ENCODE results near the gene SCN9A. TPM values are rescaled to one million over a fixed set of nuclear protein-coding genes. Genes with fewer than 3 reads are reported as not detected.

Gene SCN9A
- total RNA-seq, 1 experiment from 2014 or later, result 0.07 TPM

- CTCF ChIA-PET, result no interaction called here
- Histone ChIP-seq H3K9me3 (ENCODE audit: control insufficient read depth in 1 of 2, insufficient read depth in 1 of 2, low read depth in 1 of 2, low read length in 2 of 2) (no peaks in the 10 kb centered on the region), H4K20me1 (ENCODE audit: insufficient read depth) (peaks cover 4% of the 10 kb centered on the region)
Measured at GRCh38 chr2:166329465-166329864, 46.3 kb downstream of the SCN9A start.

GRCh38 chr2:166328147-166328546 lies 47.6 kb downstream of the SCN9A start:
- intact Hi-C loops (cut with micrococcal nuclease), result no loop called here
- Histone ChIP-seq H3K4me1 (ENCODE audit: control insufficient read depth in 1 of 2, insufficient read depth in 2 of 2, low read length in 2 of 2) (no peaks in the 10 kb centered on the region), H3K36me3 (ENCODE audit: control insufficient read depth in 1 of 2, insufficient read depth in 2 of 2, low read length in 2 of 2) (no peaks in the 10 kb centered on the region), H3K4me2 (ENCODE audit: low read length) (no peak overlapping the region), H4K20me1 (ENCODE audit: insufficient read depth) (peaks cover 4% of the 10 kb centered on the region), H3K9ac (ENCODE audit: low read length) (no peak overlapping the region), H3K79me2 (ENCODE audit: insufficient read depth, low read length) (no peaks in the 10 kb centered on the region), H3K9me3 (ENCODE audit: control insufficient read depth in 1 of 2, insufficient read depth in 1 of 2, low read depth in 1 of 2, low read length in 2 of 2) (no peaks in the 10 kb centered on the region), H3K27me3 (ENCODE audit: insufficient read depth, low read length) (0 out of 2 replicates have a peak, but pooled peaks cover 8% of the 10 kb centered on the region), H3K9me2 (ENCODE audit: insufficient read depth) (no peaks in the 10 kb centered on the region), H3K27ac (ENCODE audit: low read depth, low read length) (no peak overlapping the region), H3K4me3 (replicated peaks in 1 of 2; ENCODE audit: low read depth in 1 of 2, low read length in 2 of 2) (no peak overlapping the region), H2AFZ (ENCODE audit: low read depth, low read length, poor library complexity, severe bottlenecking) (no peak overlapping the region)
- CTCF ChIA-PET, result no interaction called here
- POLR2A ChIA-PET, result no interaction called here
- RAD21 ChIA-PET (ENCODE audit: low non-redundant PET in 1 of 2, low total read pairs in 2 of 2, uncharacterized antibody in 2 of 2, unreplicated experiment in 2 of 2), result no interaction called here
- DNase-seq (ENCODE audit: low read depth, low spot score) (no peak), ATAC-seq (no peak)
- TF ChIP-seq ATF3 (IDR thresholded peaks at IDR 0.05) (no peak), REST (IDR thresholded peaks at IDR 0.05; ENCODE audit: low read depth) (no peak)
- BruUV-seq (replicated peaks), result no TSS peak

More at GRCh38 chr2:166329465-166329864, 46.3 kb downstream of the SCN9A start:
- no peak overlapping the region for H2AFZ ChIP-seq (ENCODE audit: low read depth, low read length, poor library complexity, severe bottlenecking)
- no peaks in the 10 kb centered on the region for H3K9me2 ChIP-seq (ENCODE audit: insufficient read depth)
- ChIA-PET POLR2A (no interaction called here), RAD21 (ENCODE audit: low non-redundant PET in 1 of 2, low total read pairs in 2 of 2, uncharacterized antibody in 2 of 2, unreplicated experiment in 2 of 2) (no interaction called here)
- no peak overlapping the region for H3K9ac ChIP-seq (ENCODE audit: low read length)
- H3K27me3 ChIP-seq (ENCODE audit: insufficient read depth, low read length), result 0 out of 2 replicates have a peak, but pooled peaks cover 8% of the 10 kb centered on the region
- H3K4me3 ChIP-seq (replicated peaks in 1 of 2; ENCODE audit: low read depth in 1 of 2, low read length in 2 of 2), result no peak overlapping the region
- intact Hi-C loops (cut with micrococcal nuclease), result no loop called here
- H3K4me1 ChIP-seq (ENCODE audit: control insufficient read depth in 1 of 2, insufficient read depth in 2 of 2, low read length in 2 of 2), result no peaks in the 10 kb centered on the region
- ATAC-seq, result no peak
- no peak overlapping the region for H3K4me2 ChIP-seq (ENCODE audit: low read length)
- no peak for DNase-seq (ENCODE audit: low read depth, low spot score)
- no peaks in the 10 kb centered on the region for H3K79me2 ChIP-seq (ENCODE audit: insufficient read depth, low read length)
- TF ChIP-seq ELF1 (IDR thresholded peaks at IDR 0.05; ENCODE audit: borderline replicate concordance, low read depth) (no peak), ZFX (IDR thresholded peaks at IDR 0.05) (no peak), EZH2phosphoT487 (IDR thresholded peaks at IDR 0.05; ENCODE audit: borderline replicate concordance) (no peak), FOSL1 (IDR thresholded peaks at IDR 0.05; ENCODE audit: low read depth) (no peak), JUND (IDR thresholded peaks at IDR 0.05) (no peak), CBX3 (IDR thresholded peaks at IDR 0.05; ENCODE audit: low read depth) (no peak), CEBPB (IDR thresholded peaks at IDR 0.05; ENCODE audit: low read depth) (no peak)
- no peak overlapping the region for H3K27ac ChIP-seq (ENCODE audit: low read depth, low read length)
- H3K36me3 ChIP-seq (ENCODE audit: control insufficient read depth in 1 of 2, insufficient read depth in 2 of 2, low read length in 2 of 2), result no peaks in the 10 kb centered on the region
- no TSS peak for BruUV-seq (replicated peaks)
